ENCODE measurements around the gene C10orf105.

The C10orf105 gene

DNA sequence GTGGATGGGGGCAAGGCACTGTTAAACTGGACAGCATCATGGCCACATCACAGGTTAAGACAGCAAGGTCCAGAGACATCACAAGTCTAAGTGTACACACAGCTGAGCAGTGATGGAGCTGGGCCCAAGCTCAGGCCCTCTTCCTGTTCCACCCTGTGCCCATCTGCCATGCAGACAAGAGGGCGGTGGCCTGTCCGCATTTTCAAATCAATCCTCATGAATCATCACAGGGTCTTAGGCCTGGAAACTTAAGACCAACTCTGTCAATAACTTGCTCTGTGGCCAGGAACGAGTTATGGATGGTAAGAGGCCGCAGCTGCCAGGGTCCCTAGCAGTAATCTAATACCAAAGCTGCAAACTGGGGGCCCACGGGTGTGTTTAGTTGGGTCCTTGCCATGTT, 3.2 kb downstream of the C10orf105 start:
- DNase-seq (ENCODE audit: low spot score): no peak

DNA sequence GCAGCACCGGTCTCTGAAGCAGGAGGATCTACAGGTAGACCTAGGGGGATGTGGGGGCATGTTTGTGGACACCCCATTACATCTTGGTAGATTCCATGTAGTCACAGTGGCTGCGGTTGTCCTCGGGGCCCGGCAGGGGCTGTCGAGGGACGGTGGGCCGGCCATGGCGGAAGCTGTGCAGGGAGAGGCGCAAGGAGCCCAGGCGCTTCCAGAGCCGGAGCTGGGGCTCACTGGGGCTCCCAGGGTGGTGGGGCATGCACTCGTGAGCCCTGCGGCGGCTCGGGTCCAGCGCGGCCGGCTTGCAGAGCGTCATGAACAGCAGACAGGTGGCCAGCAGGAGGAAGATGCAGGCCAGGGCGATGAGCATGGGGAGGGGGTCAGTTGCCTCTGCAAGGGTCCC, 3.7 kb downstream of the C10orf105 start:
- no peak for DNase-seq (ENCODE audit: low spot score)

DNA sequence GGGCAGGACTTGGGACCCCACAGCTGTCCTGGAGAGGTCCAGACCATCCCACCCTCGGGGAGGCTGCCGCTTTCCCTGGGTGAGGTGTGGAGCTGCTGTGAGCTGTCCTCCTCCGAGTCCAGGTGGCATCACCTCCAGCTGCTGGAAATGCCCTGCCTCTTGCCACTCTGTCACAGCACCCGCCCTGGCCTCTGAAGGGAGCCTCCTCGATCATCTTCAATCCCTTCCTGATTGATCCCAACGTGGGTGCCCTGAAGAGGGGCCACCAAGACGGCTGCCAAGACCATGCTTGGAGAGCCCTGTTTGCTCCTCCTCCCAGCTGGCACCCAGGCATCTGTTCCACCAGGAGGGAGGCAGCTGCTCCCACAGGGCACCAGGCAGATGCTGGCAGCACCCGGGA, 4.6 kb downstream of the C10orf105 start:
- no peak for DNase-seq (ENCODE audit: low spot score)

GRCh38 chr10:71714592-71714991, 5.0 kb downstream of the C10orf105 start:
- no peak for DNase-seq (ENCODE audit: low spot score)

- DNase-seq (ENCODE audit: low spot score): no peak
Observed at GRCh38 chr10:71714031-71714410, 5.6 kb downstream of the C10orf105 start.

GRCh38 chr10:71713135-71714030, 6.2 kb downstream of the C10orf105 start:
- DNase-seq (ENCODE audit: low spot score): peak; percentile 96

DNA sequence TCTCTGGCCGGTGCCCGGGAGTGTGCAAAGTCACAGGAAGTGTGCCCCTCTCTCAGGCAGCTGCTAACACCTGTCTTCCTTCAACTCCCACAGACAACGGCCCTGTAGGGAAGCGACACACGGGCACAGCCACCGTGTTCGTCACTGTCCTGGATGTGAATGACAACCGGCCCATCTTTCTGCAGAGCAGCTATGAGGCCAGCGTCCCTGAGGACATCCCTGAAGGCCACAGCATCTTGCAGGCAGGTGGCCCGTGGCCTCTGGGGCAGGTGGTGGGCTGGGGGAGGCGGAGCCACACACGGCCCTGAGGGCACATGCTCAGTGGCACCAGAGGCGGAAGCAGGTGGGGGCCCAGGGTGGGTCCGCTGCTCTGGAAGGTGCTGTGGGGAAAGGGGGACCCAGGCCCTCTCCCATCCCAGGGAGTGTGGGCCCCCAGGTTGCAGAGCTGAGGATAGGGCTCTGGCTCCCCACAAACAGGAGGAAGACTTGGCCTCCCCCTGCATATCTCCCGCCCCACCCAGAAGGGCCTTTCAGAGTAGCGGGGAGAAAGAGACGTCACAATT, 6.9 kb downstream of the C10orf105 start:
- DNase-seq (ENCODE audit: low spot score): no peak

- DNase-seq (ENCODE audit: low spot score): no peak
Observed at GRCh38 chr10:71712170-71712569, 7.4 kb downstream of the C10orf105 start.

DNA sequence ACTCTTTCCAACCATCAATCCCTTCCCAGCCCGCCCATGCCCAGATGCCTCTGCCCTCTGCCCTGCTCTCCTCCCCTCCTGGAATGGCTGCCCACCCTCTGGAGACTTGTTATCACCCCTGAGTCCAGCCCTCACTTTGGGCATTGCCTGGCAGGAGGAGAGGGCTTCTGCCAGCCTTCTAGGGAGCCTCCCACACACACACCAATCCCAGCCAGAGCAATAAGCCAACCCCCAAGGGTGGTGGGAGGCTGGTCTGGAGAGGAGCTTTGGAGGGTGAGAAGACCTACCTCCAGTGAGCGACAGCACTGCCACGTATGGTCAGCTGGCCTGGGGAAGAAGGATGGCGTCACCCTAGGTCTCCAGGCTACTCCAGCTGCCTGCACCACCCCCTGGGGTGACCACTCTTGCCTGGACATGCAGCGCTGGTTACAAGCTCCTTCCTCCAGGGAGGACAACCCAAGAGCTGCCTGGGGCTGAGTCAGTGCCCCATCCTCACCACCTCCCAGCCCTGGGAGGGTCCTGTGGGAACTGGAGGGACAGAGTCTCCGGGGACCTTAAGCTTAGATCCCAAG, 8.4 kb downstream of the C10orf105 start:
- DNase-seq (ENCODE audit: low spot score): no peak

DNA sequence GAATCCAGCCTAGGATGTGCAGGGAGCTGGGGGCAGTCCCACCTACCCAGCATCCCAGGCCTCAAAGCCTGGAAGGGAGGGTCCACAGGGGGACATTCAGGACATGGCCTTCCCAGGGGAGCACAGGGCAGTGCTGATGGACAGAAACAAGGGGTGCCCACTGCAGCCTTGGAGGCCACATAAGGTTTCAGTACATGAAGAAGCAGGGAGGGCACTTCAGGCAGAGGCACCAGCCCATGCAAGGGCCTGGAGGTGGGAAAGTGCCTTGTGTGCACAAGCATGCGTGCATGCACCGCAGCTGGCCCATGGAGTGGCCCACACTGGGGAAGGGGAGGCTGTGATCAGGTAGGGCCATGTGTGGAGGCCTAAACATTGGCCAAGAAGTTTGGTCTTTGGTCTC, 9.1 kb downstream of the C10orf105 start:
- no peak for DNase-seq (ENCODE audit: low spot score)

DNA sequence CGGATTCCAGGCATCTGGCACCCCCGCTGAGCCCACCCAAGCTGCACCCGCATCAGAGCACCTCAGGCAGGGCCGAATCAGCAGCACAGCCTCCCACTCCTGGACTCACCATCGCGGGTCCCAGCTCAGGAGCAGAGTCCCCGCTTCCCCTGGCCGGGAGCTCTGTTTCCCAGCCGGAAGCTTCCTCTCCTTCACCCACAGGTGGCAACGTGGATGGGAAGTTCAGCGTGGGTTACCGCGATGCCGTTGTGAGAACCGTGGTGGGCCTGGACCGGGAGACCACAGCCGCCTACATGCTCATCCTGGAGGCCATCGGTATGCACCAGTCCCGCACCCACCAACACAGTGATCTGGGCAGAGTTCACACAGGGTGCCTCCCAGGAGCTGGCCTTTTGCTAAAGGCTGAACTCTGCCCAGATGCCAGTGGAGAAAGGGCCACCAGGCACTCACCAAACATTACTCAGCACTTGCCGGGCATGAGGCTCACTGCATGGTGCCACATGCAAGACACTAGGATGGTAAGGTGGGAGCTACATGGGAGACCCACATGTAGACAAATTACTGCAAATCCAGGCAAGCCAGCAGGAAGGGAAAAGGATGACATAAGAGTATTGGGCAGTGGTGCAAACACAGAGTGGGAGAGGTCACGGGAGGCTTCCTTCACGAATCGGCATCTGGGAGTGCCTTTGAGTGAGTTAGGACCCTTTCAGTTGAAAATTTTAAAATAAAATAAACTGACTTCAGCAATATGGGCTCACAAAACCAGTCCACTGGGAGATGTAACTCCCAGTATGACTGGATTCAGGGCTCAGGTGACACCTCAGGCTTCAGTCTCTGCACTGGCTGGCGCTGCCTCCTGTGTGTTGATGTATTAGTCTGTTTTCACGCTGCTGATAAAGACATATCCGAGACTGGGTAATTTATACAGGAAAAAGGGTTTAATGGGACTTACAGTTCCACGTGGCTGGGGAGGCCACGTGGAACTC, 10.4 kb downstream of the C10orf105 start:
- DNase-seq (ENCODE audit: low spot score): no peak

- peak; percentile 37 for DNase-seq (ENCODE audit: low spot score)
Observed at GRCh38 chr10:71708301-71708703, 11.3 kb downstream of the C10orf105 start.

- DNase-seq (ENCODE audit: low spot score): no peak
Observed at GRCh38 chr10:71707240-71707789, 12.3 kb downstream of the C10orf105 start.

- DNase-seq (ENCODE audit: low spot score): no peak
Observed at GRCh38 chr10:71706216-71707121, 13.1 kb downstream of the C10orf105 start.

DNA sequence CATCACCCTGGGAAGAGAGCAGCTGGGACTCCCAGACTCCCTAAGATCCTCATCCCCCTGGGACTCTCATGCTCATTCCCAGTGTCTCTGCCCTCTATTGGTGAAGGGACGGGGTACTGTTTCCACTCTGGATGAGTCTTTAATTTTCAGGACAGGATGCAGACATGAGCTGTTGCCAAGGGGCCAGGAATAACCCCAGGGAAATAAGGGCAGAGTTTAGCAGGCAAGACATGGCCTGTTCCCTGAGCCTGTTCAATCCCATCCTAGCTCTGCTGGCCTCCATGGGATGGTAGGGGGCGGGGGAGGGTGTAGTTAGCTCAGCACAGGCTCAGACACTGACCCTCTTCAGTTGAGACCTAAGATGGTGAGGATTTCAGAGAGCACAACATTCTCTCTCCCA, 14.0 kb downstream of the C10orf105 start:
- DNase-seq (ENCODE audit: low spot score): no peak

DNA sequence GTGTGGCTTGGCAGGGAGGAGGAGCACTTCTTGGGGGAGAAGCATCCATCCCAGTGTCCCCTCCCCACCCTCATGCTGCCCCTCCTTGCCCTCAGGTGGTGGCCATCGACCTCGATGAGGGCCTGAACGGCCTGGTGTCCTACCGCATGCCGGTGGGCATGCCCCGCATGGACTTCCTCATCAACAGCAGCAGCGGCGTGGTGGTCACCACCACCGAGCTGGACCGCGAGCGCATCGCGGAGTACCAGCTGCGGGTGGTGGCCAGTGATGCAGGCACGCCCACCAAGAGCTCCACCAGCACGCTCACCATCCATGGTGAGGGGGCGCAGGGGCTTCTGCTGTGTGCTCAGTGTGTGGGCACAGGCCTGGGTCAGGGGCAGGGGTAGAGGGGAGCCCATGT, 14.8 kb downstream of the C10orf105 start:
- no peak for DNase-seq (ENCODE audit: low spot score)

- DNase-seq (ENCODE audit: low spot score): no peak
Observed at GRCh38 chr10:71703577-71703976, 16.0 kb downstream of the C10orf105 start.

- no peak for DNase-seq (ENCODE audit: low spot score)
Observed at GRCh38 chr10:71701496-71702132, 18.0 kb downstream of the C10orf105 start.

DNA sequence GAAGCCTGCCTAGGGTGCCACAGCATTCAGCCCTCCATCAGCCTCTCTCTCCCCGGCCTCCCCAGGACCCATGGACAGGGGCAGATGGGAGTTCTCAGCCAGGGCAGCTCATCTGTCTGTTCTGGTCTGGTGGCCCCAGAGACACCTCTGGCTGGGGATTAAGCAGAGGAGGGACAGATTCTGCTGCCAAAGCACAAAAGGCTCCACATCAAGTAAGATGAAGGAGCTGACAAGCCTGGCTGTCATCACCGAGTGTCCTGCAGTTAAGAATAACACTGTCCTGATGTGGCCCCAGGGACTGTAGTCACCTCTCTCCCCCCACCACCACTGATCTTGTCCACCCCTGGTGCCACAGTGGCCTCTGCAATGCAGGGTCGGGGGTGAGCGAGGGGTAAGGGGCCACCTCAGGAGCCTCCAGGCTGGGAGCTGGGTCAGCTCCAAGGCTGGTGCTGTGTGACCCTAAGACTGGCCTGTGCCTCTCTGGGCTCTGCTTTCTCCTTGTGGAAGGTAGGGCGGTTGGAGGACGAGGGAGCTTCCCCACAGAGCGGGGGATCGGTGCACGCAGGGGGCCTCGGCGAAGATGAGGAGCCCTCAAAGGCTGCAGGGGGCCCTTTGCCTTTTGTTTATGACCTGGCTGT, 18.7 kb downstream of the C10orf105 start:
- no peak for DNase-seq (ENCODE audit: low spot score)

- DNase-seq (ENCODE audit: low spot score): no peak
Observed at GRCh38 chr10:71698737-71699136, 20.8 kb downstream of the C10orf105 start.
